GM19193 (cell line): ENCODE measurements around the gene SOS2.

Source experiments
- POLR2A ChIP-seq: IDR thresholded peaks from 4 replicates; pipeline ENCODE4 v1.6.1; 2011; ENCODE audit not compliant: insufficient read depth, insufficient read length; ENCODE audit errors: extremely low read depth

SOS2 gene

DNA sequence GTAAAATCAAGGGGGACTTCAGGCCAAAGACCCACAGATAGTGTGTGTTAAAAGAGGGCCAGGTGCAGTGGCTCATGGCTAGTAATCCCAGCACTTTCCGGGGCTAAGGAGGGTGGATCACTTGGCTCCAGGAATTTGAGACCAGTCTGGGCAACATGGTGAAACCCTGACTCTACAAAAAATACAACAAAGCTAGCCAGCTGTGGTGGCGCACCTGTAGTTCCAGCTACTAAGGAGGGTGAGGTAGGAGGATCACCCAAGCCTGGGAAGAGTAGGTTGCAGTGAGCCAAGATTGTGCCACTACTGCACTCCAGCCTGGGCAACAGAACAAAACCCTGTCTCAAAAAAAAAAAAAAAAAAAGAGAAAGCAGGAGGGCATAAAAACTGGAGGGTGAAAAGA is 123.5 kb downstream of the SOS2 start:
- no peak for TF ChIP-seq POLR2A

DNA sequence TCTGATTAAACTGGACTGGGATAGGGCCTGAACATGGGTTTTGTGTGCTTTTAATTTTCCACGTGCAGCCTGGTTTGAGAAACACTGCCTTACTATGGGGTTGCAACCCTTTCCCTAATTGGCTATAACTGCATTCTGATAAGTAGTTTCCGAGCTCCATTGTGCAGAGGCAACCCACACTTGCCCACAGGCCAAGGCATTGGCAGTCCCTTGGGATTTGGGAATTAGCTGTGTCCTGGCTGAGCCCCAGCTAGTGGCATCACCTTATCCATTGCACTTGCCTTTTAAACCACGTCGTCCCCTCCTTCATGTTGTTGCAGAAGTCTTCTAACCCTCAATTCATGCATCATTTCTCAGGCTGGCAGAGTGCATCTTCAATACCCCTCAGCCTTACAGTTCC is 125.2 kb downstream of the SOS2 start:
- TF ChIP-seq POLR2A = no peak

DNA sequence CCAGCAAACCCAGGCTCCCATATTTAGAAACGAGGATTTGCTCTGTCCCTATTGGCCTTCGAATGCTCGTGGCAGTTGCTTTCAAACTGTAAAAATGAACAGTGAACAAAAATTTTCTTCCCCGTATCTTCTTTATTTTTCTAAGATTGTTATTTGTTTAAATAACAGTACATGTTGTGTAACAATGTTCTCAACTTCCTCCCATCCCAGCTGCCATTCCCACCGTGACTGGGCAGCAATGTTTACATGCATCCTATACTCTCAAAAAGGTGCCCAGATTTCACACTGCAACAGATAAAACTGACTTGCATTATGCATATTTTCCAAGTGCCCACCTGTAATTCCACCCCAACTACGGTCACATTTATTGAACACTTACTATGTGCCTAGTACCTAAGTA is 127.8 kb downstream of the SOS2 start:
- TF ChIP-seq POLR2A = no peak

DNA sequence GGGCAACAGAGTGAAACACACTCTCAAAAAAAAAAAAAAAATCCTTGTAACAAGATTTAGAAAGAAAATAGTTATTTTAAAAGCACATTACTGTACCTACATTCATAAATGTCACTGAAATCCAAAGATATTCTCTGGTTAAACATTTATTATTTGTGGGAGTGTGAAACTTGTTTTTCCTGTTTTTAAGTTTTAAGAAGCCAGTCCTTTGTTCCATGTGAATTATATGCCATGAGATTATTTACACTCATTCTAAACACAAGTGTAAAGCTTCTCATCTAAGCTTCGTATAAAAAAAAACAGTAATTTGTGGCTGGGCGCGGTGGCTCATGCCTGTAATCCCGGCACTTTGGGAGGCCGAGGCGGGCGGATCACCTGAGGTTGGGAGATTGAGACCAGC is 130.0 kb downstream of the SOS2 start:
- TF ChIP-seq POLR2A = no peak

DNA sequence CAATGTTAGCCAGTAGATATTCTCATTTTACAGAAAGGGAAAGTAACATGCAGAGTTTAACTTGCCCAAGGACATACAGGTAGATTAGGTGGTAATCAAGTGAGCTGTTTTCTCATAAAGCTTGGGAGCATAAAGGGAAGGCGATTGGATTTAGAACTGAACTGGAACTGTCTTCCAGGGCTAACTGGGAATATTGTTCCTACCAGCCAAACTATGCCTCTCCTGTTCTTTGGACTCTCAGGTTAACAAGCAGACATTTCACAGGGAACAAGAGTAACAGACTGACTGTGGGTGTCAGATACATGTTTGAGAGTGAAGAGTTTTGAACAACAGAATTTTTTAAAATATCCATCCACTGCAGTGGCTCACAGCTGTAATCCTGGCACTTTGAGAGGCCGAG is 130.6 kb downstream of the SOS2 start:
- TF ChIP-seq POLR2A = no peak

GRCh38 chr14:50099335-50099734 is 132.0 kb downstream of the SOS2 start:
- TF ChIP-seq POLR2A = no peak

- no peak for TF ChIP-seq POLR2A
Observed at GRCh38 chr14:50095895-50096294, 135.5 kb downstream of the SOS2 start.

GRCh38 chr14:50094056-50094755 is 137.2 kb downstream of the SOS2 start:
- TF ChIP-seq POLR2A = no peak

DNA sequence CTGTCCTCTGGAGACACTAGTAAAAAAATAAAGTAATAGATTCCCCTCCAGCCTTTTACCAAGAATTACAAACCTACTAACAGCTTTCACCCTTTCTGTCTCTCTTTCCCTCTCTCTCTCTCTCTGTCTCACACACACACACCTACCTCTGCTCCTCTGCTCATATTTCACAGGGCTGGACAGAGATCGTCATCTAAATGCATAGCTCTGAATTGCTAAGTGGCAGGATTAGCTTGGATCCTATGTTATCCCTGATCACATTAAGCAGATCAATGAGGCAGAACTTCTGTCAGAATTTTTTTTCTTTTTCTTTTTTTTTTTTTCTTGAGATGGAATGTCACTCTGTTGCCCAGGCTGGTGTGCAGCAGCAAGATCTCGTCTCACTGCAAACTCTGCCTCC is 137.9 kb downstream of the SOS2 start:
- TF ChIP-seq POLR2A = no peak

DNA sequence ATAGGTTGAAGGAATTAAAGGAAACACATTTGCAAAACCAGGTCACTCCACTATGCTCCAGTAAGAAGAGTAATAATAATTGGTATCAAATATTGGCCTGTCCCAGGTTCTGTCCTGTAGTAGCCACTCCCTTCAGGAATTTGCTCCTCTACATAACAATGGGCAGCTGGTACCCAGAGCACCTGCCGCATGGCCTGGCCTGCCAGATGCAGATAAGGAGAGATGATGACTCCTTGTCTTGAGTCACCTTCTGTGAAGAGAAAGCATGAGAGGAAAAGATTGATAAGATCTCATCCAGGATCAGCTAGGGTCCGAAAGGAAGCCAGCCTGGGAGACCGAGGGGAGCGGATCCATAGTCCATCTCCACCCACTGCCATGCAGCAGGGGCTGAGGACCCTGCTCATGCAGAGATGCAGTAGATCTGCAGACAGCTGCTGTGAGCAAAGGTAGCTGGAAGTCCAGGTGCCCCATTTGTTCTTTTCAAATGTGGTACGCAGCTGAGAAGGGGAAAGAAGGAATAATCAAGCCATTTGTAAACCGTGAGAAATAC is 139.3 kb downstream of the SOS2 start:
- TF ChIP-seq POLR2A = no peak

DNA sequence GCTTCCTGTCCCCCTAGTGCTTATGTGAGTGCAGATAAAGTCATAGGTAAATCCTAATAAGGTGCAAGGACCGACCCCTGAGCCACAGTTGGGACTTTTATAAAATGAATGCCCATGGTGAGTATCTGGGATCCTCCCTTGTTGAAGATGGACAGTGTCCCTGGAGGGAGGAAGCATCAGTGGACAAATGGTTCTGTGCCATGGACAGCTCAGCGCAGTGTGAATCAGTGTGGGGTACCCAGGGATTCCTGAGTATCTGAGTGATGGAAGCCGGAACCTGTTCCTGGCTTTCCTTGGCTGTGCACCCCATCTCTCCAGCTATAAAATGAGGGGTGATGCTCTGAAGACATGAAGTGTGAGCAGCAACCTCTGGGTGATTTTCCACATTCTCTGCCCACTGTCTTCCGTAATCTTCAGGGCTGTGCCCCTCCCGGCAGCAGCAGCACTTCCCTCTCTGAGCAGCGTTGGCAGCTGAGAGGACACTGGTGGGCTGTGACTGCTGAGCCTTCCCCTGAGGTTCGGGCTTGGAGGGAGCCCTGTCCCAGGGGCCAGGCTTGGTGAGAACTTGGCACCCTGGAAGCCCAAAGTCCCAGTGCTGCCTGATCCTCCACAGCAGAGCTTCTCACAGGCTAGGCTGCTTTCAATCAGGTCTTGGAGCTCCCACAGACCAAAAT is 140.0 kb downstream of the SOS2 start:
- no peak for TF ChIP-seq POLR2A

DNA sequence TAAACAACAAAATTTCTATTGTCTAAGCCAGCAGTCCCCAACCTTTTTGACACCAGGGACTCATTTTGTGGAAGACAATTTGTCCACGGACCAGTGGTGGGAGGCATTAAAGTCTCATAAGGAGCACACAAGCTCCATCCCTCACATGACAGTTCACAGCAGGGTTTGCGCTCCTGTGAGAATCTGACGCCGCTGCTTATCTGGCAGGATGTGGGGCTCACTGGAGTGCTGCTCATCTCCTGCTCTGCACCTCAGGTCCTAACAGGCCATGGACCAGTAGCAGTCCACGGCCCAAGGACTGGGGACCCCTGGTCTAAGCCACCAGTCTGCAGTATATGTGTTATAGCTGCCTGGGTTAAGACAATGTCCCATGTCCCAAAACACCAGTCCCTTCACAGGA is 142.2 kb downstream of the SOS2 start:
- TF ChIP-seq POLR2A = no peak

GRCh38 chr14:50088731-50089130 is 142.6 kb downstream of the SOS2 start:
- no peak for TF ChIP-seq POLR2A

GRCh38 chr14:50088117-50088515 is 143.3 kb downstream of the SOS2 start:
- no peak for TF ChIP-seq POLR2A

DNA sequence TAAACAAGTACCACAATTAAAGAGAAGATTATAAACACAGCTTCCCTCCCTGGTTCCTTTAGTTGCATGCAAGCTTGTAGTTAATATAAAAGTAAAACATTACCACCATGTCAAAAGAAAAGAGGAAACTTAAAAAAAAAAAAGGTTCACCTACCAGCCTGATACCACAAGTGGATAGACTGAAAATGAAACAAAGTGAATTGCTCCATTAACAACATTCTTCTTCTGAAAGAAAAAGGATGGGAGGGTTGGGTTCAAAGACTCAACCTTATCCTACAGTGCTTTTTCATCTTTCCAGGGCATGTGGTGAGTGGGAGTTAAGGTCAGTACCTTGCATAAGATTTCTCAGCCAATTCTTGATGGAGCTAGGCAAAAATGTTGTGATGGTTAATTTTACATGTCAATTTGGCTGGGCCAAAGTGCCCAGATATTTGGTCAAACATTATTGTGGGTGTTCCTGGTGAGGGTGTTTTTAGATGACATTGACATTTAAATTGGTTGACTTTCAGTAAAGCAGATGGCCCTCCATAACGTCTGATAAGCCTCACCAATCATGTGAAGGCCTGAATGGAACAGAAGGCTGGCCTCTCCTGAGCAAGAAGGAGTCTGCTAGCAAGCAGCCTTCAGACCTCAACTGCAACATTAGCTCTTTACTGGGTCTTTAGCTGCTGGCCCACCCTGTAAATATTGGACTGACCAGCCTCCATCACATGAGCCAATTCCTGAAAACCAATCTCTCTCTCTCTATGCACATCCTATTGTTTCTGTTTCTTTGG is 143.8 kb downstream of the SOS2 start:
- TF ChIP-seq POLR2A = no peak
